Vagina (tissue), 2 donors: ENCODE results near the gene SPHKAP. TPM values are rescaled to one million over a fixed set of nuclear protein-coding genes. Genes with fewer than 3 reads are reported as not detected.

Source experiments
- DNase-seq, 2 donors: peaks; one replicate each; pipeline ENCODE4 v3.0.0-alpha.2; 2017; ENCODE audit errors: extremely low spot score in 2 of 2
- H3K27ac ChIP-seq: fragments of 200-600 bp; sonication (generic); one replicate; pipeline ENCODE4 v1.5.1; 2019
- H3K27me3 ChIP-seq: fragments of 200-600 bp; sonication (generic); one replicate; pipeline ENCODE4 v1.5.1; 2019
- H3K36me3 ChIP-seq, 2 donors: fragments of 200-600 bp; sonication (generic); one replicate each; pipeline ENCODE4 v1.5.1; 2017 to 2019
- H3K4me1 ChIP-seq: fragments of 200-600 bp; sonication (generic); one replicate; pipeline ENCODE4 v1.5.1; 2019
- H3K4me3 ChIP-seq, 2 donors: fragments of 200-600 bp; sonication (generic); 1 replicate in 1 of 2; 2 replicates in 1 of 2; pipeline ENCODE4 v1.5.1; 2016 to 2019
- H3K9me3 ChIP-seq: fragments of 200-600 bp; sonication (generic); one replicate; pipeline ENCODE4 v1.5.1; 2019
- POLR2A ChIP-seq, 2 donors: fragments of 450-650 bp; IDR thresholded peaks; one replicate each; pipeline ENCODE4 v1.6.1; 2017; ENCODE audit warnings: antibody characterized with exemption in 2 of 2, mild to moderate bottlenecking in 2 of 2, moderate library complexity in 2 of 2
- POLR2AphosphoS5 ChIP-seq, 2 donors: sonication (generic); formaldehyde crosslinking; IDR thresholded peaks; one replicate each; pipeline ENCODE4 v1.9.0; 2017; ENCODE audit warnings: antibody characterized with exemption in 2 of 2, mild to moderate bottlenecking in 2 of 2, low read depth in 1 of 2; ENCODE audit not compliant: insufficient read depth in 1 of 2
- intact Hi-C: fragments of 100-400 bp; cut with DNase I; formaldehyde crosslinking; loops from one replicate; pipeline ENCODE4 v1.15.1; 2023
- small RNA-seq: library from RNA; depleted of rRNA; stranded (forward); fragments of <200 nt; gene quantifications from one replicate; pipeline ENCODE3, GENCODE V24; 2016
- total RNA-seq: library from RNA; depleted of rRNA; stranded (reverse); fragments of >200 nt; gene quantifications from one replicate; pipeline ENCODE4 v1.2.3, GENCODE V29; 2016
- TF ChIP-seq, protein P1 (sequence below), 3 experiments: fragments of 450-650 bp in 2 of 3; fragments of 200-600 bp in 1 of 3; sonication (generic) in 1 of 3; IDR thresholded peaks; one replicate each; pipeline ENCODE4 v1.5.1; 2017 to 2019; ENCODE audit warnings: antibody characterized with exemption in 3 of 3, mild to moderate bottlenecking in 2 of 3, moderate library complexity in 2 of 3

SPHKAP gene
- total RNA-seq, 1 donor from 2014 or later: 1.2 TPM

- no peaks in the 10 kb centered on the region for H3K4me1 ChIP-seq
- no peak for DNase-seq
- TF ChIP-seq POLR2AphosphoS5 (IDR thresholded peaks at IDR 0.05; ENCODE audit: insufficient read depth in 1 of 2, low read depth in 1 of 2): no peak
- no peak for TF ChIP-seq POLR2A (IDR thresholded peaks at IDR 0.05)
- TF ChIP-seq, protein P1, sequence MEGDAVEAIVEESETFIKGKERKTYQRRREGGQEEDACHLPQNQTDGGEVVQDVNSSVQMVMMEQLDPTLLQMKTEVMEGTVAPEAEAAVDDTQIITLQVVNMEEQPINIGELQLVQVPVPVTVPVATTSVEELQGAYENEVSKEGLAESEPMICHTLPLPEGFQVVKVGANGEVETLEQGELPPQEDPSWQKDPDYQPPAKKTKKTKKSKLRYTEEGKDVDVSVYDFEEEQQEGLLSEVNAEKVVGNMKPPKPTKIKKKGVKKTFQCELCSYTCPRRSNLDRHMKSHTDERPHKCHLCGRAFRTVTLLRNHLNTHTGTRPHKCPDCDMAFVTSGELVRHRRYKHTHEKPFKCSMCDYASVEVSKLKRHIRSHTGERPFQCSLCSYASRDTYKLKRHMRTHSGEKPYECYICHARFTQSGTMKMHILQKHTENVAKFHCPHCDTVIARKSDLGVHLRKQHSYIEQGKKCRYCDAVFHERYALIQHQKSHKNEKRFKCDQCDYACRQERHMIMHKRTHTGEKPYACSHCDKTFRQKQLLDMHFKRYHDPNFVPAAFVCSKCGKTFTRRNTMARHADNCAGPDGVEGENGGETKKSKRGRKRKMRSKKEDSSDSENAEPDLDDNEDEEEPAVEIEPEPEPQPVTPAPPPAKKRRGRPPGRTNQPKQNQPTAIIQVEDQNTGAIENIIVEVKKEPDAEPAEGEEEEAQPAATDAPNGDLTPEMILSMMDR (IDR thresholded peaks at IDR 0.05): no peak
- intact Hi-C loops: no loop called here
- H3K4me3 ChIP-seq: no peak overlapping the region
- no peaks in the 10 kb centered on the region for H3K9me3 ChIP-seq
- no peak overlapping the region for H3K27ac ChIP-seq
- no peaks in the 10 kb centered on the region for H3K27me3 ChIP-seq
- H3K36me3 ChIP-seq: no peaks in the 10 kb centered on the region
Measured at GRCh38 chr2:227933884-227934283, 247.6 kb downstream of the SPHKAP start.

DNA sequence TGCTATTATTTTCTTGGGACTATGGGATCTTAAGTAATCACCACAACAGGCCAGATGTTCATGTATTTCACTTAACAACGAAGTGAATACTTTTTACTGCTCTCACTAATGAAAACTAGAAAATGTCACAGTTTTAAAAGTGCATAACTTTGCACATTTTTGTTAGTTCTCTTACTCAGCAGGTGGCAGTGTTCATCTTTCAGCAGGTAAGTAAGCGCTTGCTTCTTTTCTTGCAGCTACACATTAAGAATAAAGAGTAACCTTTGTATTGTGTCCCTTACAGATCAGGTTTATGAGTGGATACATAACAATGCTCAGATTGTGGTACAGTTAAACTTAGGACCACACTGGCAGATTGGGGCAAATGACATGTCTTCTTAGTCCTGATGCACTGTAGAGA lies 249.1 kb downstream of the SPHKAP start:
- Histone ChIP-seq H3K4me3 (no peak overlapping the region), H3K27me3 (no peaks in the 10 kb centered on the region), H3K27ac (no peak overlapping the region), H3K36me3 (no peaks in the 10 kb centered on the region), H3K9me3 (no peaks in the 10 kb centered on the region), H3K4me1 (no peaks in the 10 kb centered on the region)
- TF ChIP-seq, protein P1 (IDR thresholded peaks at IDR 0.05): no peak
- TF ChIP-seq POLR2A (IDR thresholded peaks at IDR 0.05): no peak
- TF ChIP-seq POLR2AphosphoS5 (IDR thresholded peaks at IDR 0.05; ENCODE audit: insufficient read depth in 1 of 2, low read depth in 1 of 2): no peak
- intact Hi-C loops: no loop called here
- no peak for DNase-seq

DNA sequence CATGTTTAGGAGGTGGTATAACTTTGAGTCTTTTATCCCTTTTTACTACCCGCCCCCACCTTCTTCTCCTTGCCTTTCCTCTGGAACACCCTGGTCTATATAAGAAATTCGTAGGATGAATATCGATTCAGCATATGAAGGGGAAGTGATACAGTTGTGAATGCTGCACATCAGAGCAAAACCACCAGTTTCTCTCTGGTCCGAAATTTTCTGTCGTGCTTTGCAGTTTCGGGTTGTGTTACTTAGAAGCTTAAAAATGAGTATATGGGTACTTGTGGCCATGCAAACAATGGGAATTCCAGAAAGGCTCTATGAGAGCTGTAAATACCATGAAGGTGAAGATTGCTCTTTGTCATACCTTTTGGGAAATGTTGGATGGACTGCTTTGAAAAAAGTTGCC lies 249.5 kb downstream of the SPHKAP start:
- intact Hi-C loops: no loop called here
- H3K4me1 ChIP-seq: no peaks in the 10 kb centered on the region
- no peaks in the 10 kb centered on the region for H3K27me3 ChIP-seq
- no peak overlapping the region for H3K4me3 ChIP-seq
- no peaks in the 10 kb centered on the region for H3K9me3 ChIP-seq
- no peaks in the 10 kb centered on the region for H3K36me3 ChIP-seq
- DNase-seq: no peak
- TF ChIP-seq, protein P1 (IDR thresholded peaks at IDR 0.05): no peak
- TF ChIP-seq POLR2A (IDR thresholded peaks at IDR 0.05): no peak
- TF ChIP-seq POLR2AphosphoS5 (IDR thresholded peaks at IDR 0.05; ENCODE audit: insufficient read depth in 1 of 2, low read depth in 1 of 2): no peak
- no peak overlapping the region for H3K27ac ChIP-seq

Small RNA genes within 50 kb of the gene (small RNA-seq; reads per million reads assigned to genes)
- gene RNU6-624P: not detected
